HCT116 (cell line): ENCODE data around the gene PHF20. TPM values are rescaled to one million over a fixed set of nuclear protein-coding genes. Genes with fewer than 3 reads are reported as not detected.

Experiments
- ATAC-seq: fragments of 200-7000 bp; cut with Tn5 transposase; 2 replicates; pipeline ENCODE4 v1.9.1; 2020; ENCODE audit warnings: mild to moderate bottlenecking, moderate library complexity
- BruUV-seq: library from RNA; stranded (reverse); fragments of 400-500 nt; replicated peaks from 2 replicates; lab custom pipeline; 2021; lab: Mats Ljungman, UMichigan
- CTCF ChIA-PET: fragments of 300-600 bp; sonication (Branson Sonifier 250); formaldehyde crosslinking; loops from one replicate; lab custom pipeline; 2021; ENCODE audit warnings: antibody characterized with exemption; lab: Charles Lee
- POLR2A ChIA-PET: fragments of 300-600, 350-600 bp; sonication (Branson Sonifier 250); formaldehyde crosslinking; loops from one replicate; lab custom pipeline; 2021; ENCODE audit warnings: antibody characterized with exemption; lab: Charles Lee
- RAD21 ChIA-PET, 2 experiments: fragments of 300-600 bp; sonication (Branson Sonifier 250); formaldehyde crosslinking; loops; one replicate each; lab custom pipeline; 2023; ENCODE audit warnings: low total read pairs in 2 of 2; ENCODE audit not compliant: uncharacterized antibody in 2 of 2, unreplicated experiment in 2 of 2, low non-redundant PET in 1 of 2; lab: Charles Lee
- DNase-seq: peaks from one replicate; pipeline ENCODE4 v3.0.0-alpha.2; 2010; ENCODE audit warnings: low read depth, low spot score
- H2AFZ ChIP-seq: fragments of 200-600 bp; shearing (Covaris generic), sonication (generic); 2 replicates; pipeline ENCODE4 v1.6.1; 2017; ENCODE audit warnings: low read depth, mixed run types, mixed read lengths, antibody characterized with exemption, low read length; ENCODE audit not compliant: poor library complexity, severe bottlenecking
- H3K27ac ChIP-seq: 2 replicates; pipeline ENCODE4 v1.5.1; 2012; ENCODE audit warnings: low read depth, low read length
- H3K27me3 ChIP-seq: fragments of 200-600 bp; sonication (generic); 2 replicates; pipeline ENCODE4 v1.6.1; 2016; ENCODE audit warnings: mixed run types, low read length, mixed read lengths; ENCODE audit not compliant: insufficient read depth
- H3K36me3 ChIP-seq, 2 experiments: fragments of 200-500 bp in 1 of 2; fragments of 200-600 bp in 1 of 2; sonication (Bioruptor generic) in 1 of 2; sonication (generic) in 1 of 2; 2 replicates each; pipeline versions ENCODE4 v1.5.1 to v1.6.1; 2014 to 2016; ENCODE audit warnings: low read length in 2 of 2, inconsistent platforms in 1 of 2, mixed read lengths in 1 of 2, mixed run types in 1 of 2; ENCODE audit not compliant: insufficient read depth in 2 of 2, control insufficient read depth in 1 of 2
- H3K4me1 ChIP-seq, 2 experiments: fragments of 200-600 bp in 1 of 2; sonication (generic) in 1 of 2; 2 replicates each; pipeline versions ENCODE4 v1.5.1 to v1.6.1; 2012 to 2017; ENCODE audit warnings: low read length in 2 of 2, inconsistent platforms in 1 of 2, mild to moderate bottlenecking in 1 of 2, mixed read lengths in 1 of 2, mixed run types in 1 of 2, moderate library complexity in 1 of 2; ENCODE audit not compliant: insufficient read depth in 2 of 2, control insufficient read depth in 1 of 2
- H3K4me2 ChIP-seq: fragments of 200-600 bp; sonication (generic); 2 replicates; pipeline ENCODE4 v1.6.1; 2017; ENCODE audit warnings: mixed run types, low read length, mixed read lengths
- H3K4me3 ChIP-seq, 2 experiments: fragments of 200-600 bp in 1 of 2; sonication (generic) in 1 of 2; replicated peaks in 1 of 2; 2 replicates each; pipeline ENCODE4 v1.5.1; 2011 to 2016; ENCODE audit warnings: low read length in 2 of 2, control low read depth in 1 of 2, low read depth in 1 of 2, mild to moderate bottlenecking in 1 of 2, mixed read lengths in 1 of 2, mixed run types in 1 of 2
- H3K79me2 ChIP-seq: fragments of 200-600 bp; sonication (generic); 2 replicates; pipeline ENCODE4 v1.6.1; 2017; ENCODE audit warnings: mild to moderate bottlenecking, mixed run types, low read length, moderate library complexity, mixed read lengths; ENCODE audit not compliant: insufficient read depth
- H3K9ac ChIP-seq: fragments of 200-600 bp; sonication (generic); 2 replicates; pipeline ENCODE4 v1.6.1; 2016; ENCODE audit warnings: low read length, mixed read lengths
- H3K9me2 ChIP-seq: fragments of 200-600 bp; sonication (generic), shearing (Covaris generic); 2 replicates; pipeline ENCODE4 v1.6.1; 2017; ENCODE audit warnings: mixed run types, mild to moderate bottlenecking, moderate library complexity; ENCODE audit not compliant: insufficient read depth
- H3K9me3 ChIP-seq, 2 experiments: fragments of 200-500 bp in 1 of 2; fragments of 200-600 bp in 1 of 2; sonication (Bioruptor generic) in 1 of 2; sonication (generic) in 1 of 2; 2 replicates each; pipeline ENCODE4 v1.6.1; 2014 to 2017; ENCODE audit warnings: low read length in 2 of 2, mixed read lengths in 2 of 2, inconsistent platforms in 1 of 2, low read depth in 1 of 2, mild to moderate bottlenecking in 1 of 2, mixed run types in 1 of 2, moderate library complexity in 1 of 2; ENCODE audit not compliant: control insufficient read depth in 1 of 2, insufficient read depth in 1 of 2
- H4K20me1 ChIP-seq: fragments of 200-600 bp; sonication (generic), shearing (Covaris generic); 2 replicates; pipeline ENCODE4 v1.6.1; 2017; ENCODE audit warnings: mixed run types, mild to moderate bottlenecking, moderate library complexity; ENCODE audit not compliant: insufficient read depth
- CEBPB ChIP-seq: IDR thresholded peaks from 2 replicates; pipeline ENCODE4 v1.6.1; 2012; ENCODE audit warnings: low read depth
- EGR1 ChIP-seq: IDR thresholded peaks from 2 replicates; pipeline ENCODE4 v1.6.1; 2012; ENCODE audit warnings: low read depth
- EZH2 ChIP-seq: fragments of 200-600 bp; sonication (generic); IDR thresholded peaks from 2 replicates; pipeline ENCODE4 v1.6.1; 2017; ENCODE audit warnings: antibody characterized with exemption, mixed run types
- EZH2phosphoT487 ChIP-seq: fragments of 200-600 bp; IDR thresholded peaks from 2 replicates; pipeline ENCODE4 v1.6.1; 2018; ENCODE audit warnings: antibody characterized with exemption, borderline replicate concordance
- FOSL1 ChIP-seq: IDR thresholded peaks from 2 replicates; pipeline ENCODE4 v1.6.1; 2012; ENCODE audit warnings: low read depth
- POLR2A ChIP-seq: IDR thresholded peaks from 2 replicates; pipeline ENCODE4 v1.7.0; 2011; ENCODE audit warnings: borderline replicate concordance; ENCODE audit not compliant: insufficient read depth, insufficient read length; ENCODE audit errors: extremely low read depth
- POLR2AphosphoS5 ChIP-seq: IDR thresholded peaks from 2 replicates; pipeline ENCODE4 v1.6.1; 2011; ENCODE audit warnings: mild to moderate bottlenecking, low read depth, low read length, moderate library complexity
- RAD21 ChIP-seq: IDR thresholded peaks from 2 replicates; pipeline ENCODE4 v1.6.1; 2012; ENCODE audit warnings: low read depth, mild to moderate bottlenecking
- REST ChIP-seq: IDR thresholded peaks from 2 replicates; pipeline ENCODE4 v1.6.1; 2012; ENCODE audit warnings: low read depth
- SIN3A ChIP-seq: IDR thresholded peaks from 2 replicates; pipeline ENCODE4 v1.6.1; 2012; ENCODE audit warnings: low read depth
- SP1 ChIP-seq: IDR thresholded peaks from 2 replicates; pipeline ENCODE4 v1.6.1; 2012; ENCODE audit warnings: low read depth
- SRF ChIP-seq: IDR thresholded peaks from 2 replicates; pipeline ENCODE4 v1.6.1; 2012; ENCODE audit warnings: low read depth
- YY1 ChIP-seq: IDR thresholded peaks from 2 replicates; pipeline ENCODE4 v1.6.1; 2011; ENCODE audit warnings: low read length, low read depth, moderate library complexity, mild to moderate bottlenecking; ENCODE audit not compliant: insufficient replicate concordance; ENCODE audit errors: extremely low read depth
- ZFX ChIP-seq: fragments of 450-650 bp; IDR thresholded peaks from 2 replicates; pipeline ENCODE4 v1.6.1; 2017
- intact Hi-C: fragments of 100-400 bp; cut with micrococcal nuclease; formaldehyde crosslinking; loops from 2 replicates; pipeline ENCODE4 v1.10.0; 2022
- total RNA-seq: library from RNA; stranded (reverse); gene quantifications from one replicate; pipeline ENCODE4 v1.2.1, GENCODE V29; 2021; ENCODE audit not compliant: unreplicated experiment

The PHF20 gene
- total RNA-seq, 1 experiment from 2014 or later: 40.8 TPM

DNA sequence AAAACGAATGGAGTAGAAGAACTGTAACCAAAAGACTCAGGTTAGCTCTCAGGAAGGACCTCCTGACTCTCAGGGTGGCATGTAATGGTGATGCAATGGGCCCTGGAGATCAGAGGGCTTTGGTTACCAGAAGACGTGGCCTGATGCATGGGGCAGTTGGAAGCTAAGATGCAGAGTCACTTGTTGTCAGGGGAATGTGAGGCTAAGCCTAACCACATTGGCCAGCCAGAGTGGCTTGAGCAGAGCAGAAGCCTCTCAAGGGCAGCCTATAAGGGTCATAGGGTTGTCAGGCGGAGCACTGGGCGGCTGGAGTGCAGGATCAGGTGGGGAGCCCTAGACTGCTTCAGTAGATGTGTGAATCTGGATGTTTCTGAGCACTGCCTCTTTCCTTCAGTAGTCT, 202.4 kb downstream of the PHF20 start:
- Histone ChIP-seq H3K36me3 (no peaks in the 10 kb centered on the region), H3K4me3 (no peak overlapping the region), H3K9ac (no peak overlapping the region), H3K27ac (no peak overlapping the region), H3K27me3 (no peaks in the 10 kb centered on the region), H3K4me1 (no peaks in the 10 kb centered on the region; a peak in 1 of 4 replicates), H3K79me2 (no peaks in the 10 kb centered on the region), H3K4me2 (no peak overlapping the region), H3K9me2 (no peaks in the 10 kb centered on the region), H3K9me3 (no peaks in the 10 kb centered on the region), H4K20me1 (no peaks in the 10 kb centered on the region), H2AFZ (no peak overlapping the region)
- CTCF ChIA-PET: interaction anchor here (2.3 kb wide), 1 partner anchor 19 kb away, joined by 7 read pairs; no protein-coding TSS in a partner anchor
- RAD21 ChIA-PET: no interaction called here
- intact Hi-C loops: no loop called here
- ATAC-seq (no peak), DNase-seq (no peak)
- BruUV-seq: no TSS peak
- no peak for TF ChIP-seq SIN3A
- no peak for TF ChIP-seq EGR1
- TF ChIP-seq EZH2phosphoT487: no peak
- no peak for TF ChIP-seq POLR2AphosphoS5
- no peak for TF ChIP-seq EZH2
- TF ChIP-seq SRF: no peak
- no peak for TF ChIP-seq SP1
- no peak for TF ChIP-seq RAD21
- TF ChIP-seq FOSL1: no peak
- no peak for TF ChIP-seq REST
- no peak for TF ChIP-seq CEBPB
- no peak for TF ChIP-seq ZFX
- no peak for TF ChIP-seq POLR2A
- no peak for TF ChIP-seq YY1
- POLR2A ChIA-PET: no interaction called here
